ENCODE results near the gene MARCKSL1. TPM values are rescaled to one million over a fixed set of nuclear protein-coding genes. Genes with fewer than 3 reads are reported as not detected.

MARCKSL1 gene
- total RNA-seq, 3 donors from 2014 or later (not counting 1 experiment from before 2014, with no cell fraction given) = 21.7 to 26.1 (median 21.8) TPM

Other genes starting within 250 kb of the MARCKSL1 start
- gene KPNA6, start 228.2 kb downstream of the MARCKSL1 start, total RNA-seq = 10 to 100 TPM; 48.6 to 59.0 (median 52.8) TPM
- gene TXLNA, start 156.6 kb downstream of the MARCKSL1 start, total RNA-seq = 10 to 100 TPM; 26.0 to 36.0 (median 33.3) TPM
- gene CCDC28B, start 135.6 kb downstream of the MARCKSL1 start, total RNA-seq = 10 to 100 TPM; 19.3 to 30.6 (median 19.8) TPM
- gene IQCC, start 130.6 kb downstream of the MARCKSL1 start, total RNA-seq = 1 to 10 TPM; 1.8 to 3.5 (median 3.3) TPM
- gene DCDC2B, start 127.1 kb downstream of the MARCKSL1 start, total RNA-seq = not detected
- gene TMEM234, start 113.9 kb downstream of the MARCKSL1 start, total RNA-seq = 10 to 100 TPM; 22.2 to 27.1 (median 24.7) TPM
- gene EIF3I, start 113.8 kb downstream of the MARCKSL1 start, total RNA-seq = 100 to 1,000 TPM; 107 to 126 (median 110) TPM
- 1 to 10 TPM in 1 of 3 donors, under 1 TPM in 2; 0.54 to 1.3 (median 0.80) TPM for gene FAM167B, start 89.0 kb downstream of the MARCKSL1 start, total RNA-seq
- 100 to 1,000 TPM; 180 to 227 (median 215) TPM for gene LCK, start 85.0 kb downstream of the MARCKSL1 start, total RNA-seq
- 100 to 1,000 TPM; 110 to 133 (median 125) TPM for gene HDAC1, start 44.1 kb downstream of the MARCKSL1 start, total RNA-seq
- 10 to 100 TPM; 18.3 to 23.5 (median 21.0) TPM for gene FAM229A, start 26.3 kb upstream of the MARCKSL1 start, total RNA-seq
- gene TSSK3, start 26.3 kb upstream of the MARCKSL1 start, total RNA-seq = 1 to 10 TPM; 1.2 to 3.7 (median 1.4) TPM
- gene BSDC1, start 58.2 kb upstream of the MARCKSL1 start, total RNA-seq = 100 to 1,000 TPM; 150 to 203 (median 174) TPM
- not detected for gene ZBTB8B, start 128.8 kb upstream of the MARCKSL1 start, total RNA-seq
- under 1 TPM; 0.16 to 0.50 (median 0.33) TPM for gene ZBTB8A, start 203.2 kb upstream of the MARCKSL1 start, total RNA-seq

Measured in natural killer cell (primary cell).